ENCODE results near the gene SCYGR7.

SCYGR7 gene

GRCh38 chr2:227703280-227703732 lies 24.8 kb upstream of the SCYGR7 start:
- Histone ChIP-seq H3K36me3 (replicated peaks) (no peaks in the 10 kb centered on the region), H3K27me3 (replicated peaks) (no peaks in the 10 kb centered on the region), H3K4me3 (ENCODE audit: low read depth, low read length) (no peak overlapping the region), H3K27ac (no peak overlapping the region)
- DNase-seq, result no peak
- no peak for TF ChIP-seq CTCF (IDR thresholded peaks at IDR 0.05; ENCODE audit: low read depth, low read length, missing control alignments)
- in situ Hi-C loops (cut with HindIII; ENCODE audit: low pct_ligation_motif_present, low sequenced_read_pairs), result no loop called here

GRCh38 chr2:227703961-227704360 lies 24.2 kb upstream of the SCYGR7 start:
- TF ChIP-seq CTCF (IDR thresholded peaks at IDR 0.05; ENCODE audit: low read depth, low read length, missing control alignments), result no peak
- Histone ChIP-seq H3K4me3 (ENCODE audit: low read depth, low read length) (no peak overlapping the region), H3K27ac (no peak overlapping the region), H3K27me3 (replicated peaks) (no peaks in the 10 kb centered on the region), H3K36me3 (replicated peaks) (no peaks in the 10 kb centered on the region)
- no peak for DNase-seq
- in situ Hi-C loops (cut with HindIII; ENCODE audit: low pct_ligation_motif_present, low sequenced_read_pairs), result no loop called here

- no peak for DNase-seq
- in situ Hi-C loops (cut with HindIII; ENCODE audit: low pct_ligation_motif_present, low sequenced_read_pairs), result no loop called here
- no peak for TF ChIP-seq CTCF (IDR thresholded peaks at IDR 0.05; ENCODE audit: low read depth, low read length, missing control alignments)
- H3K36me3 ChIP-seq (replicated peaks), result no peaks in the 10 kb centered on the region
- H3K4me3 ChIP-seq (ENCODE audit: low read depth, low read length), result no peak overlapping the region
- H3K27me3 ChIP-seq (replicated peaks), result no peaks in the 10 kb centered on the region
- H3K27ac ChIP-seq, result no peak overlapping the region
Measured at GRCh38 chr2:227706859-227707258, 21.3 kb upstream of the SCYGR7 start.

- no peak overlapping the region for H3K4me3 ChIP-seq (ENCODE audit: low read depth, low read length)
- no peak for TF ChIP-seq CTCF (IDR thresholded peaks at IDR 0.05; ENCODE audit: low read depth, low read length, missing control alignments)
- in situ Hi-C loops (cut with HindIII; ENCODE audit: low pct_ligation_motif_present, low sequenced_read_pairs), result no loop called here
Measured at GRCh38 chr2:227707390-227707789, 20.7 kb upstream of the SCYGR7 start.

GRCh38 chr2:227710986-227711385 lies 17.1 kb upstream of the SCYGR7 start:
- no peaks in the 10 kb centered on the region for H3K27me3 ChIP-seq (replicated peaks)
- in situ Hi-C loops (cut with HindIII; ENCODE audit: low pct_ligation_motif_present, low sequenced_read_pairs), result no loop called here
- H3K27ac ChIP-seq, result no peak overlapping the region
- DNase-seq, result no peak
- TF ChIP-seq CTCF (IDR thresholded peaks at IDR 0.05; ENCODE audit: low read depth, low read length, missing control alignments), result no peak
- H3K4me3 ChIP-seq (ENCODE audit: low read depth, low read length), result no peak overlapping the region
- no peaks in the 10 kb centered on the region for H3K36me3 ChIP-seq (replicated peaks)

More at GRCh38 chr2:227707390-227707789, 20.7 kb upstream of the SCYGR7 start:
- H3K27ac ChIP-seq, result no peak overlapping the region
- no peaks in the 10 kb centered on the region for H3K36me3 ChIP-seq (replicated peaks)
- H3K27me3 ChIP-seq (replicated peaks), result no peaks in the 10 kb centered on the region
- DNase-seq, result no peak

- Histone ChIP-seq H3K27me3 (replicated peaks) (no peaks in the 10 kb centered on the region), H3K4me3 (ENCODE audit: low read depth, low read length) (no peak overlapping the region), H3K27ac (no peak overlapping the region), H3K36me3 (replicated peaks) (no peaks in the 10 kb centered on the region)
- TF ChIP-seq CTCF (IDR thresholded peaks at IDR 0.05; ENCODE audit: low read depth, low read length, missing control alignments), result no peak
- in situ Hi-C loops (cut with HindIII; ENCODE audit: low pct_ligation_motif_present, low sequenced_read_pairs), result no loop called here
- DNase-seq, result no peak
Measured at GRCh38 chr2:227713291-227713690, 14.8 kb upstream of the SCYGR7 start.

Data from brain microvascular endothelial cell (primary cell).